Activated CD8-positive, alpha-beta memory T cell treated with anti-CD3 and anti-CD28 coated beads, Interleukin-2, amount 50 U/mL, for 1 hour (primary cell): ENCODE measurements around the gene RNF213.
"Not testable (repeated sequence)": the region's sequence is repeated elsewhere in the genome, so short reads cannot be mapped to it uniquely, and the experiment has no call there.

Experiments
- DNase-seq: peaks from one replicate; pipeline ENCODE4 v3.0.0-alpha.2; 2020; ENCODE audit errors: extremely low read depth

The RNF213 gene

DNA sequence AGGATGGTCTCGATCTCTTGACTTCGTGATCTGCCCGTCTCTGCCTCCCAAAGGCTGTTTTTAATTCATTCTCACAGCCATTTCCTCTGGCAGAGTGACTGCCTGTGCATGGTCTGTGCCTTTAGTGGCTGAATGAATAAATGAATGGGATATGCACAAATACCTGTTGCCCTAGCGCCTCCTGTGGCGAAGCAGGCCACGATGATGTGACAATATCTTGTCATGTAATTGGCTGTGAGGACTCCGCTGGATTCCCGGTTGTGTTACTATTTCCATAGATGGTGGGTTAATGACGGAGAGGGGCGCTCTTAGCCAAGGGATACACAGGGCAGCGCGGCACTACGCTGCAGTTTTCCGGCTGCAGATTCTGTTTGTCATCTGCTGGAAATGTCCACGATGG, 127.5 kb downstream of the RNF213 start:
- no peak for DNase-seq

DNA sequence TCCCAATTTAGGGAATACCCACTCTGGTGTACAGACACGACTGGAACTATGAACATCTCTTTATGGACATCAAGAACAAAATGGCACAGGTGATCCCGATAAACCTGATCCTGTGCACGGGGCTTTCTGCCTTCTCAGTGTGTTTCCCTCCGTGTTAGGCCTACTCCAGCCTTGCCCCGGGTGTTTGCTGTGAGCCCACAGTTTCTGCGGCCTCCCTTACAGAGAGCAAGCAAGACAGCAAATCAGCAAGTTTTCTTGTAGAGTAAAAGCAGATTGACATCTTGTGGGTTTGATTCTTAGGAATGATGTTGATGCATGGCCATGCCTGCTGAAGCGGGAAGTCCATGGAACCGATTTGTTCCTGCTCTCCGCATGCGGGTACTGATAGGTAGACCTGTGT, 127.9 kb downstream of the RNF213 start:
- DNase-seq = no peak

DNA sequence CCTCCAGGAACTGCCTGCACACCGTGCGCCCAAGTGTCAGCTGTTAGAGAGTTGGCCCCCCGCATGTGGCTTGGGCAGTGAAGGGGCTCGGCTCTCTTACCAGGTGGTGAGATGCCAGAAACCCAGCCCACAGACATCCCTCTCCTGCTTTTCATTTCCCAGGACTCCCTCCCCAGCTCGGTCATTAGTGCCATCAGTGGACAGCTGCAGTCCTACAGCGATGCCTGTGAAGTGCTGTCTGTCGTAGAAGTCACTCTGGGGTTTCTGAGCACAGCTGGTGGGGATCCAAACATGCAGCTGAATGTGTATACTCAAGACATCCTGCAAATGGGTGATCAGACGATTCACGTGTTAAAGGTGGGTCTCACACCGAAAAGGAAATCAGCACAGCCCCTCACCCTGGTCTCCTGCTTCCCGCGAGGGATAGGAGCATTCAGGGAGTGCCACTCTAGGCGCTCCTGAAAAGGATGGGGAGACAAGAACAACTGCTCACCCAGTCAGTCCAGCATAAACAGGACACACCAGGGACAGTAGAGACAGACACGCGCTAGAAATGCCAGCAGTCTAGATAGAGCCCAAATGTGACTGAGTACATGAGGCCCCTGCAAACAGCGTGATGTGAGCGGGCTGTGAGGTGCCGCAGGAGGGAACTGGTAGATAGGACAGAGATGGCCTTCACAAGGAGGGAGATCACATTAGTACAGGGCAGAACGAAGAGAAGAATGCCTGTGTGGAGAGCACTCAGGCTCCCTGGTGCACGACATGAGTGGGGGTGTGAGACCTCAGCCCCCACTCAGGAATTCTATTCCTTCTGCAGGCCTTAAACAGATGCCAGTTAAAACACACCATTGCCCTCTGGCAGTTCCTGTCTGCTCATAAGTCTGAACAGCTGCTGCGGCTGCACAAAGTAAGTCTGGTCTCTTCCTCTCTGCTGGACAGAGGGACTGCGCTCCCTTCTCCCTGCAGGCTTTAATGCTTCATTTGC, 128.7 kb downstream of the RNF213 start:
- DNase-seq = no peak

DNA sequence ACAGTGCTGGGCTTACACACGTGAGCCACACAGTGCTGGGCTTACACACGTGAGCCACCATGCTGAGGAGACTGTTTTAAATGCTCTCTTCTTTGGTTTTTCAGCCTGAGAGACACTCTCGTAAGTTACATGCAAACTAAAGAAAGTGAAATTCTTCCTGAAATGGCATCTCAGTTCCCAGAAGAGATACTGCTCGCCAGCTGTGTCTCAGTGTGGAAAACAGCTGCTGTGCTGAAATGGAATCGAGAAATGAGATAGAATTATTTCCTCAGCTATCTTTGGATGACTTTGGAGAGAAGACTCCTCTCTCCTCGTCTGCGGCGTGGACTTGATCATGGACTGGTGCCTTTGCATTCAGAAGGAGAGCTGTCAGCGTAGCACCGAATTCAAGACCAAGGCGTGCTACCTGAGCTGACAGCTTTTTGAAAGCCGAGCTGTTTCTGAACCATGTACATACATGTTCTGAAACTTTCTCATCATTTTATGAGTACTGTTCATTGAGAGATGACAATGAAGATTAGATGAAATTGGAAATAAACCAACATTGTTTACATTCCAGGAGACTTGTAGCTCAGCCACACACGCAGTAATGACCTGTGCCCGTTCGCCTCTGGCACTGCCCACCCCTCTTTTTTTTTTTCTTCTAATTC, 132.7 kb downstream of the RNF213 start:
- no peak for DNase-seq

DNA sequence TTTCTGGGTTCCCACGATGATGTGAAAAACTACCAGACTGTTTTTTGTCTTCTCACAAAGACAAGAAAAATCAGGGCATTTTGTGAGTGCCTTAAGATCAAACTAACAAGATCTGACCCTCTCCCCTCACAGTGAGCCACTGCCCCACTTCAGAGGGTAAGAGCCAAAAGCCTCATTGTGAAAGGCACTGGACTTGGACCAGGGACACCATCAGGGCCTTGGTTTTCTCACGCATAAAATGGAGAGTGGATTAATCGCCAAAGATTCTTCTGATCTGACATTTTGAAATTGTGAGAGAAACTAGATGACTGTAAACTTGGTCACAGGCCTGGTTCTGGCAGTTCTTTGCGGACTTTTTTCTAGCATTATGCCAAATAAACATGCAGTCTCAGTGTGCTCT, 133.3 kb downstream of the RNF213 start:
- no peak for DNase-seq

DNA sequence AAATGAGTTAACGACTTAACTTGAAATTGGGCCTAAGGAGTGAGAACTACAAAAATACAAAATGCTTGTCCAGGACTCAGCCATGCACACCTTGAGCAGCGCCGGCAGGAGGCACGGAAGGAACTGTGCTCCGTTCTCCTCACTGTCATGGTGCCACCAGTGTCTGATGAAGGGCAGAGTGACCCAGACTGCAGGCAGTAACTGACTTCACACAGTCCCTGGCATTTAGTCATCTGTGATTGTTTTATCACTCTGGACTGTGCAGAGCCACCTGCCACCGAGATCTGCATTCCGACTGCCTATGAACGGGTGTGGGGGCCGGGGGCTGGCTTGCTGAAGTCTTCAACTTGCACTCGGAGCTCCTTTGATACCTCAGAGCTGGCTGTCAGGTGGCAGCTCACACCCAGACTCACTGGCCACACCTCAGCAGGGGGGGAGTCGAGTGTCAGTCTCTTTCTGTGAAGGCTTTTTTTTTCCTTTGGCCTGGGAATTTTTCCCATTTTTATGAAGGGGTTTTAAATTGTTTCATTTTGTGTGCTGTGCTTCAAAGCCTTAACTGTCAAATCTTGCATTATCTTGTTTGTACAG, 134.1 kb downstream of the RNF213 start:
- DNase-seq = no peak

DNA sequence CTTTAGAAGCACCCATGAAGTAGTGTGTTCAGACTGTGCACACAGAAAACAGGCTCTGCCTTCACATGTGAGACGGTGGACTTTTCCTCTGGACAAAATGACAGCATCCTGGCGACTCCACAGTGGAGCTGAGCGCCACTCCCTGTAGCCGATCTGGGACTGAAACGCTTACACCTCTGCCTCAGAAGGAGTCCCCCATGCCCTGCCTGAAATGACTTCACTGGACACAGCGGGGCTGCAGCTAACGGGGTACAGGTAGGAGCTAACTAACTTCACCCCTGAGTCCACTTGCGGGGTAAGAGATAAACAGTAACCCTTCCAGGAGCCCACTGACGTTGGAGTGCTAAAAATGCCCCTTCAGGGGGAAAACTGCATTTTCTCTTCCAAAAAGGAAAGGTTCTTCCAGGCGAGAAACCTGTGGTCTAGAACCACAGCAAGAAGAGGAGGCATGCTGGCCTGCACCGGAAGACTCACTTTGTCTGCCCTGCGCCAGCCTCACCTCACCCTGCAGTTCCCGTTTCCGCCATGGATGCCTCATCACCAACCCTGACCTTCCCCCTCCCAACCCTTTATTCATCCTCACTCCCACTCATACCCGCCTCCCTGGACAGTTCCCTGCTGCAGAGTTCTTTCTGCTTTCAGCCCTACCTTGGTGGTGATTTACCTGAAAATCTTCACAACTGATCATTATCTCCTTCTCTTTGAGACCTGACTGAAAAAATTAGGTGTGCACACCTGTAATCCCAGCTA, 134.9 kb downstream of the RNF213 start:
- DNase-seq = no peak

DNA sequence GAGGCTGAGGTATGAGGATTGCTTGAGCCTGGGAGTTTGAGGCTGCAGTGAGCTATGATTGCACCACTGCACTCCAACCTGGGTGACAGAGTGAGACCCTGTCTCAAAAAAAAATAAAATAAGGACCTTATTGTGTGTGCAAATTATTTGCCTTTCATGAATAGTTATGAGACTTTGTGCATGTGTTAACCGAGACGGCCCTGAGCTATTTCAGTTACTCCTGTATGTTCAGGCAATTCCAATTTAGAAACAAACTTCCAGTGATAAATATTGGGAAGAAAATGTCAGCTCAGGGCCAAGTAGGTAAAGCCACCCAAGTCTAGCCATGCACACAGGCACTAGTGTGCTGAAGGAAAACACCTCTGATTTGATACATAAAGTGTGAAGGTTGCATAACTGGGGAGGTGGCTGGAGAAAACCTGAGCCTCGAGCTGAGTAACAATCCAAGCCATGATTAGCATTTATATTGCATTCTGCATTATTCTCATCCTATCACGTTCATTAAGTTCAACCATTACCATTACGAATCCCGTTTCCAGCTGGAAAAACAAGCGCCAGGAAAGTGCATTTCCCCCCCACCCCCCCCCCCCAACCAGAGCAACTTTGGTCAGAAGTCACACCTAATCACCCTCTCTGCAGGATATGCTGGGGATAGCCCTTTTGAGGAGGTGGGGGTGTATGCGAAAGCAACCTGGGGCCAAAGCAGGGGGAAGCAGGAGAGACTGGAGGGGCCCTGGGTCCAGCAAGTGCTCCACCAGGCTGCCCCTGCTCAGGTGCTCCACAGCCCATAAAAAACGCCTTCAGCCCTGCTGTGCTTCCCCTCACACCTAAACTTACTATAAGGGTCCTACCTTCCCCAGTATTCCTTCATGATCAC, 135.7 kb downstream of the RNF213 start:
- no peak for DNase-seq

DNA sequence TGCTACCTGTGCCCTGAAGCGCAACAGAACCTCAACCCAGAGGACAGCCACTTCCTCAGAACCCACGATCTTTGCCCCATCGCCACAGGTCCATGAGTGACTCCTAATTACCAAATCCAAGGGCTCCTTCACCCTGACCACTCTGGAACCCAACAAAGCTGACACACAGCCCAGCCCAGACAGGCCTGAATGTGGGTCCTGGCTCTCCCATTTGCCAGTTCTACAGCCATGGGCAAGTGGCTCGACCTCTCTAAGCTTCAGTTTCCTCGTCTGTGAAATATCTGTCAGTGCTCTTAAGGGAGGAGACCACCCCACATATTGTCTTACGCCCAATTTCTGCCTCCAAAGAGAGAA, 136.4 kb downstream of the RNF213 start:
- DNase-seq = no peak

DNA sequence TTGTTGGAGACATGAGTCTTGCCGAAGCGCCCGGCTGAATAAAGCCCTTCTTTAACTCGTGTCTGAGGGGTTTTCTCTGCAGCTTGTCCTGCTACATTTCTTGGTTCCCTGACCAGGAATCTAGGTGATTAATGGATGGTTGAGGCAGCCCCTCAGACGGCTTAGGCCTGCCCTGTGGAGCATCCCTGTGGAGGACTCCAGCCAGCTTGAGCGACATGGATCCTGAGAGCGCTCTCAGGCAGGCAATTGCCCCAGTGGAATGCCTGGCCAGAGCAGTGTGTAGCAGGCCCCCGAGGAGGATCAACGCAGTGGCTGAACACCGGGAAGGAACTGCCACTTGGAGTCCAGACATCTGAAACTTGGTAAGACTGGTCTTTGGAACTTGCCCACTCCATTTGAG, 137.0 kb downstream of the RNF213 start:
- no peak for DNase-seq

DNA sequence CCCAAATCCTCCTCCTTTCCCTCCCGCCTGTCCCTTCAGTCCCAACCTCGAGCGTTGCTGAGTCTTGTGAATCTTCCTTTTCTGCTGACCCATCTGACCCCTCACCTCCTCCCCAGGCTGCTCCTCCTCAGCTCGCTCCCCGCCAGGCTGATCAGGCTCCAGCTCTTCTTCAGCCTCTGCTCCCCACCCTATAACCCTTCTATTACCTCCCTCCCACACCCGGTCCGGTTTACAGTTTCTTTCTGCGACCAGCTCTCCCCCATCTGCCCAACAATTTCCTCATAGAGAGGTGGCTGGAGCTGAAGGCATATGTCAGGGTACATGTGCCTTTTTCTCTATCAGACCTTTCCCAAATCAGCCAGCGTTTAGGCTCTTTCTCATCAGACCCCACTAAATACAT, 140.4 kb downstream of the RNF213 start:
- not testable (repeated sequence) for DNase-seq

DNA sequence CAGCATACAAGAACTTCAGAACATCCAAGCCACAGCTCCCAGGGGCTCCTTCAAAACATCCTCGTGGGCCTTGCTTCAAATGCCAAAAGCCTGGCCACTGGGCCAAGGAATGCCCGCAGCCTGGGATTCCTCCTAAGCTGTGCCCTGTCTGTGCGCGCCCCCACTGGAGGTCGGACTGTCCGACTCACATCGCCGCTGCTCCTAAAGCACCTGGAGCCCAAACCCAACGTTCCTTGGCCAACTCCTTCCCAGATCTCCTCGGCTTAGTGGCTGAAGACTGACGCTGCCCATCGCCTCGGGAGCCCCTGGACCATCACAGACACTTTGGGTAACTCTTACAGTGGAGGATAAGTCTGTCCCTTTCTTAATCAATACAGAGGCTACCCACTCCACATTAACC, 141.4 kb downstream of the RNF213 start:
- DNase-seq = not testable (repeated sequence)

DNA sequence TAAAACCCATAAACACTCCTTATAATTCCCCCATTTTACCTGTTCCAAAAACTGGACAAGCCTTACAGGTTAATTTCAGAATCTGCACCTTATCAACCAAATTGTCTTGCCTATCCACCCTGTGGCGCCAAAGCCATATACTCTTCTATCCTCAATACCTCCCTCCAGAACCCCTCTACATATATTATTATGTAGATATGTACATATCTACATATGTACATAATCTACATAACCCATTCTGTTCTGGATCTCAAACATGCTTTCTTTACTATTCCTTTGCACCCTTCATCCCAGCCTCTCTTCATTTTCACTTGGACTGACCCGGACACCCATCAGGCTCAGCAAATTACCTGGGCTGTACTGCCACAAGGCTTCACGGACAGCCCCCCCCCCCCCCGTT, 142.3 kb downstream of the RNF213 start:
- DNase-seq = no peak

DNA sequence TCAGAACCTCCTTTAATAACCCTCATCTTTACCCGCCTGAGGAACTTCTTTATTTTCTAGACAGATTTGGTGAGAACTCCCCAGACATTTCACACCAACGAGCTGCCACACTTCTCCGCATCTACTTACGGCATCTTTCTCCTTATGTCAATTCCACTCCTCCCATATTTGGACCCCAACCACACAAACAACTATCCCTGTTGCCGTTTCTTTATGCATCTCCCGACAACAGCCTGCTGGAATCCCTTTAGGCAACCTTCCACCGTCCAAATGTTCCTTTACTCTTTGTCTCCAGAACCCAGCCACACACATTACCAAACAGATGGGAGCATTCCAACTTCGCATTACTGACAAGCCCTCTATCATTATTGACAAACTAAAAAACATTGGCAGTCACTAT, 145.5 kb downstream of the RNF213 start:
- no peak for DNase-seq

DNA sequence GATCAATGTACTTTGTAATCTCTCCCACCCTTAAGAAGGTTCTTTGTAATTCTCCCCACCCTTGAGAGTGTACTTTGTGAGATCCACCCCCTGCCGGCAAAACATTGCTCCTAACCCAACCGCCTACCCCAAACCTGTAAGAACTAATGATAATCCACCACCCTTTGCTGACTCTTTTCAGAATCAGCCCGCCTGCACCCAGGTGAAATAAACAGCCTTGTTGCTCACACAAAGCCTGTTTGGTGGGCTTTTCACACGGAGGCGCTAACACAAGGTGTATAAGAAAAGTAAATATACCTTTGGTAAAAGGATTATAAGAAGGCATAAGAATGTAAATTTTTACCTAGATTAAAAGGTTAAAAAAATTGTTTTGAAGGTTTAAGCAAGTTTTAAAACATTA, 147.3 kb downstream of the RNF213 start:
- DNase-seq = not testable (repeated sequence)

DNA sequence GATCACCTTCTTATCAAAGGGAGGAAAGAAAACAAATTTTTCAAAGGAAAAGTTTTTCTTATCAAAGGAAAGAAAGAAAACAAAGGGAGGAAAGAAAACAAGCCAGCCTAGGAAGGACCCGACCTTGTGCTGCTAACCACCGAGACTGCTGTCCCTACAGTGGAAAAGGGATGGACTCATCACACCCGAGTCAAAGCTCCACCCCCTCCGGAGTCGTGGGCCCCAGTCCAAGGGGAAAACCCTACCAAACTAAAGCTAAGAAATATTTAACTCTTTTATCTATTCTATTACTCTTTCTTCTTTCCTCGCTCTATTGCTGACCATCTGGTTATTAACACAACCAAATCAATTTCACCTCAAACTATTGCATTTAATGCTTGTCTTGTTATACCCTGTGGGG, 148.2 kb downstream of the RNF213 start:
- DNase-seq = no peak

DNA sequence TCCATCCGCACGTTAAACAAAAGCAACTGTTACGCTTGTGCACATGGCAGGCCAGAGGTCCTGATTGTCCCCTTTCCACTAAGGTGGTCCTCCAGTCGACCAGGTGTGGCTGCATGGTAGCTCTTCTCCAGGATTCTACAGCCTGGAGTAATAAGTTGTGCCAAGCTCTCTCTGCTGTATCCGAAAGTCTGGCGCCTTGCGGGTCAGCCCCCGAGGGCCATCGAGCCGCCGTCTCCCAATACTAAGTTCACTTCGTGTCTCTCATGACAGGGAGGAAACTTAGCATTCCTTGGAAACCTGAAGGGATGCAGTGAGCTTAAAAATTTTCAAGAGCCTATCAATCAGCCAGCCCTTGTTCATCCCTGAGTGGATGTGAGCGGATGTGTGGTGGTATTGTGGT, 149.0 kb downstream of the RNF213 start:
- DNase-seq = no peak

DNA sequence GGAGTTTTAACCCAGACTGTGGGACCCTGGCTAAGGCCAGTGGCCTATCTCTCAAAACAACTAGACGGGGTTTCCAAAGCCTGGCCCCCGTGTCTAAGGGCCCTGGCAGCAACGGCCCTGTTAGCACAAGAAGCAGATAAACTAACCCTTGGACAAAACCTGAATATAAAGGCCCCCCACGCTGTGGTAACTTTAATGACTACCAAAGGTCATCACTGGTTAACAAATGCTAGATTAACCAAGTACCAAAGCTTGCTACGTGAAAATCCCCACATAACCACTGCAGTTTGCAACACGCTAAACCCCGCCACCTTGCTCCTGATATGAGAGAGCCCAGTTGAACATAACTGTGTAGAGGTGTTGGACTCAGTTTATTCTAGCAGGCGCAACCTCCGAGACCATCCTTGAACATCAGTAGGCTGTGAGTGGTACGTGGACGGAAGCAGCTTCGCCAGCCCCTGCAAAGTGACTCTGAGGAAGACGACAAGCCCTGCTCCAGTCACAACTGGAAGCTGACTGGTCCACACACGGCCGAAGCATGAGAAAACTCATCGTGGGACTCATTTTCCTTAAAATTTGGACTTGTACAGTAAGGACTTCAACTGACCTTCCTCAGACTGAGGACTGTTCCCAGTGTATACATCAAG, 149.9 kb downstream of the RNF213 start:
- not testable (repeated sequence) for DNase-seq

DNA sequence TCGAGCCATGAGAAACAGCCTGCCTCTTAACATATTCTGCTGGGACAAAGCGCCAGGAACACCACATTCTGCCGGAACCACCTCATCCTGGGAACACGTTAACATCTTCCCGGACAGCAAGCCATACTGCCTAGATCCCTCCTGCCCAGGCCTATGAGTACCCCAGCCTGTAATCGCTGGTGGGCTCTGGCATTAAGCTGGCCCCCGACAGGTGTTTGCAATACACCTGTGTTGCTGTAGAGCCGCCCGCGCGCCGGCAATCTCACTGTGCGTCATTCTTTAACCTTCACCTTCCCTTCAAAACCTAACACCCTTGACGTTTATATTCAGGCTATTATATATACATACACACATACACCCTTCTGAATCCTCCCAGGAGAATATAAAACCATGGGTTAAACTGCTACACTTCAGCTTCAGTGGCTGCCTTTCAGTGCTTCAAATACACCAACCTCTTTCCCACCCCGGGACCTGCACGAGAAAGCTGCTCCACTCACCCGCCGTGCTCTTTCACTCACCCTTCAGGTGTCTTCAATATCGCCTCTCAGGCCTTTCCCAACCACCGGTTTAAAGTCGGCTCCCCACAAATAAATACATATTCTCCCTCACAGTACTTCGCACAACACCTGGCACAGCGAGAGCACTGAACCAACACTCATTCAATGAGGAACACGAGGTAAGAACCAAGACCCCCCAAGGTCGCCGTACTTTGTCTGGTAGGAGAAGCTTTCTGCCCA, 153.3 kb downstream of the RNF213 start:
- DNase-seq = no peak

DNA sequence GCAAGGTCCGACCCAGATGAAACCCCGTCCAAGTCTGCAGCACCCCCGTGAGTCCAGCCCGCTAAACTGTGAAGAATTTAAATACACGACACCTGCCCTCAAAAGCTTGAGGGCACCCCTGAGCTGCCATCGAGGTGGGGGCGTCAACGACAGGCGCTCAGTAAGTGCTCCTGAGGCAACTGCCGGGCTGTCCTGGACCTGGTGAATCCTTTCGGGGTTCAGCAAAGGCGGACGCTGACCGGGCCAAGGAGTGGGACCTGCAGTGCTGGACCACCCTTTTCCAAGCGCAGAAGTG, 153.8 kb downstream of the RNF213 start:
- DNase-seq = no peak
